H4 (cell line): ENCODE results near the gene SMYD3. TPM values are rescaled to one million over a fixed set of nuclear protein-coding genes. Genes with fewer than 3 reads are reported as not detected.

Source experiments
- DNase-seq: peaks from one replicate; pipeline ENCODE4 v3.0.0-alpha.2; 2015; ENCODE audit warnings: low spot score
- total RNA-seq: library from RNA; depleted of rRNA; stranded (reverse); fragments of >200 nt; shearing (Covaris generic); gene quantifications from 2 replicates; pipeline ENCODE4 v1.2.3, GENCODE V29; 2014

SMYD3 gene
- total RNA-seq, 1 experiment from 2014 or later = 47.4 TPM

GRCh38 chr1:246214708-246215509, 292.2 kb downstream of the SMYD3 start:
- peak; percentile 91 for DNase-seq

GRCh38 chr1:246213947-246214346, 293.1 kb downstream of the SMYD3 start:
- no peak for DNase-seq

DNA sequence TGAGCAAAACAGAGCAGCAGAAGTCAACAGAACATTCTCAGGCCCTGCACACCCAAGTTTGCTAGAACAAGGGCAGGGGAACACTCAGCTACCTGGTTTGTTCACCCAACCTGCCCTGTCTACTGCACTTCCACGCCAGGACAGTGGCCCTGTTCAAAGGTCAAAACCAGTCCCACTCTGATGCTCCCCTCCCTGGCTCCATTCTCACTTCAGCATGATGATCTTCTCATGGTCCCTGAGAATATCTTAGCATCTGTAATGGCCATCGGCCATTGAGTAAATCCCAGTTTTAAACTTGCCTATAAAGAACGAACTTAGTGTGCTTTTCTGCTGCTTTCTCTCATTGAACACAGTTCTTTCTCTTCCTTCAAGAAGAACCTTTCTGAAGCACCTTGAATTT, 293.6 kb downstream of the SMYD3 start:
- no peak for DNase-seq

DNA sequence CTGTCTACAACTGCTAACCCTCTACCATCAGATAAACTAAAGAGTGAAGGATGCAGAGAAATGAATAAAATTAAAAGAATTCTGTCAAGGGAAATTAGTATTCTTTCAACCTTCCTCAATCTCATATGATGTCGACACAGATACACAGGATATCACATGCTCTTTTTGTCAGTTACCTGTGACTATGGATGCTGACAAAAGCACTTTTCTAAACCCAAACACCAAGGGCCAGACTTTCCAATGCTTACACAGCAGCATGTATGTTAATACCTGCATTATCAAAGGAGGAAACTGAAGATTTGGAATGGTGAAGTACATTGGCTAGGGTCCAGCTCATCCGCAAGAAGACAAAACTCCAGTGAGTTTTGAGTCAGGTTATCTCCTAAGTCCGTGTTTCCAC, 294.0 kb downstream of the SMYD3 start:
- DNase-seq = no peak

- DNase-seq = no peak
These were observed 295.1 kb downstream of the SMYD3 start for GRCh38 chr1:246212013-246212412.

- DNase-seq = no peak
These were observed 296.3 kb downstream of the SMYD3 start for GRCh38 chr1:246210756-246211155.

DNA sequence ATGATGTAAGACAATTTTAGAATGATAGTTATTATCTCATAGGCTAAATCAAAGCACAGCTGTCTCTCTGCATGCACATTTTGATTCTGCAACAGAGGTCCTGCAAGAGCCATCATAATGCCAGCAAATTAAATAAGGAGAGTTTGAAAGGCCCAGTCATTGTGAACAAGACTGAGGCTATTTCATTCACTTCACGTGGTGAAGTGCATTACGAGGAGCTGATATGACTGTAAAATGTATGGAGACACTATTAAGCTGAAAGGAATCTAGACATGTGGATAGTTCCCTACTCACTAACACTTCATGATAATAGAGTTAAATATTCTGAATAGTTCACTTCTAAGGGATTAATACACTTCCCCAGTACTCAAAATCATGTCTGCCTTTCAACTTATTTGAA, 299.0 kb downstream of the SMYD3 start:
- DNase-seq = no peak

DNA sequence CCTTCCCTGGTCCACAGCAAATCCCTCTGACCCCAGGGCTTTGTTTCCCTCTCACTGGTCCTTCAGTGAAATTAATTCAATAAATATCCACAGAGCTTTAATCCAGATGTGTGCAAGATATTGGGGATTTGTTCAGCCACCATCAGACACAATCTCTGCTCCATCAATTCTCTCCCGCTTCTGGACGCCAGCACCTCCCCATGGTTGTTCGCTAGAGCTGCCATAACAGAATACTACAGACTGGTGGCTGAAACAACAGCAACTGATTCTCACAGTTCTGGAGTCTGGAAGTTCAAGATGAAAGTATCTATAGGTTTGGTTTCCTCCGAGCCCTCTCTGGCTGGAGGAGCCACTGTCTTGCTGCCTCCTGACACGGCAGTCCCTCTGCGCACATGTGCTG, 303.9 kb downstream of the SMYD3 start:
- DNase-seq = no peak

DNA sequence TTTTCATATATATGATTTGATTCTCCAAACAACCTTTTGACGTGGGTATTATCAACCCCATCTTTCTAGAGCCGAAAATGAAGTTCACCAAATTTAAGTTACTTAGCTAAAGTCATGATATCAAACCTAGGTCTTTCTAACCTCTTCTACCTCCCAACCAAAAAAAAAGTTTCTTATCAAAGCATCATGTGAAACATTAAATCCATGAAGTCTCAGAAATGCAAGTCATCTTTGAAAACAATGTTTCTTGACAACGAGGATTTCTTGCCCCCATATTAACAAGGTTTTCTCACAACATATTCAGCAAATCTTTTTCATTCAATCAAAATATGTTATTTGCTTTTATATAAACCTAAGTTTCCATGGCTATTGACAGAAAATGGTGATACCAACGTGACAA, 306.3 kb downstream of the SMYD3 start:
- no peak for DNase-seq

GRCh38 chr1:246200225-246200624, 306.9 kb downstream of the SMYD3 start:
- DNase-seq = no peak

GRCh38 chr1:246199086-246199645, 307.9 kb downstream of the SMYD3 start:
- DNase-seq = no peak

DNA sequence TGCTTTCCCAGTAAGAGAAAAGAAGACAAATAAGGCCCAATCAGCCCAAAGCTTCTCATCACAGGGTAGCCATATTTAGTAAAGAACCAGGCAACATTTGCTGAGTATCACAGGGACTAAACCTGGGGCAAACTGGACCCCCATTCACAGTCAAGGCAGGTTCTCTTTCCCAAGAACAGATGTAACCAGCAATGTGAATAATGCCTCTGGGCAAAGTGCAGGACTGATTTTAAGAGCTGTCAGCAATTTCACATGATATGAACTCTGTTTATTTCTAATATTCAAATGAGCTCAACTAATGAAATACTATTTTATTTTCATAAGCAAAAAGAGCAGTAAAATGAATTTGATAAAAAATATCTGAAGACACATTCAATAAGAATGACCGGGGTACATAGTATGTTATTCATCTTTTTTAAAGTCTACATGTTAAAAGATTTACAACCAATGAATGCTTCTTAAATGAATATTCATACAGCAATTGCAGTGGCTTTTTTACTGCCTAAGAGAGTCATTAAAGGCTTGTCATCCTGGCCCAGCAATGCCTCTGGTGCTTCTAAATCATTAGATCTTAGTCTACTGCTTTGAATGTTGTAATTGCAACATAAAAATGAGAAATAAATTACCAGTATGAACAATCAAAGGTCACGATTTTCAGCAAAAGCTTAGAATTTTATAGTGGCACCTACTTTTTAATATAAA, 308.8 kb downstream of the SMYD3 start:
- no peak for DNase-seq

DNA sequence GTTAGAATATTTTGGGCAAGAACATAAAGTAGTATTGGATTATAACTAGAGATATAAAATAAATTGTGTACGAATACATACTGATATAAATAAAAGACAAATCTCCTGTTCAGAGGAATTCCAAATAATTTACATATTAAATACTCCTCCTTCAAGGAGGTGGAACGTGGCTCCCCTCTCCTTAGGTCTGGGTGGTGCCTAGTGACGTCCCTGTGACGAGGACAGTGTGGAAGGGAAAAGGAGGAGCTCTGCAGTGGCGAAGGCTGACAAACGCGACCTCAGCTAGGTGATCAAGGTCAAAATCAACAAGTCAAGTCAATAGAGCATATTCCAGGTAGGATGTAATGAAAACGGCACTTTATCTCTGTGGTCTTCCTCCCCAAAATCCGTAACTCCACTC, 310.0 kb downstream of the SMYD3 start:
- no peak for DNase-seq

GRCh38 chr1:246195296-246195695, 311.8 kb downstream of the SMYD3 start:
- no peak for DNase-seq

GRCh38 chr1:246193537-246193936, 313.5 kb downstream of the SMYD3 start:
- DNase-seq = no peak

DNA sequence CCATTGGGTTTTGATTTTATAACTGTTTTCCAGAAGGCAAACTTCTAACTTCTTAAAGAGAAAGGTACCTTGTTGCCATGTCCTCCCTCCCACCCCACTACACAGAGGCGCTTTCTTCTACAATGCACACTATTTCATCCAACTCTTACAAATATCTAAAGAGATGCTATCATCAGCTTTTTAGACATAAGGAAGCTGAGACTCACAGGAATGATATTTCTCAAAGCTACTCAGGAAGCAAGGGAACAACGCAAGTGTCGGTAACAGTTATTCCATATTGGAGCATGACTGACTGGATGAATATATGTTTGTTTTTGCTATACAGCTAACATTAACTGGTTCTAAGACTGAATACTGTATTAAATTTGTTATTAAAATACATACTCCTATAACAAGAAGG, 318.0 kb downstream of the SMYD3 start:
- DNase-seq = no peak

DNA sequence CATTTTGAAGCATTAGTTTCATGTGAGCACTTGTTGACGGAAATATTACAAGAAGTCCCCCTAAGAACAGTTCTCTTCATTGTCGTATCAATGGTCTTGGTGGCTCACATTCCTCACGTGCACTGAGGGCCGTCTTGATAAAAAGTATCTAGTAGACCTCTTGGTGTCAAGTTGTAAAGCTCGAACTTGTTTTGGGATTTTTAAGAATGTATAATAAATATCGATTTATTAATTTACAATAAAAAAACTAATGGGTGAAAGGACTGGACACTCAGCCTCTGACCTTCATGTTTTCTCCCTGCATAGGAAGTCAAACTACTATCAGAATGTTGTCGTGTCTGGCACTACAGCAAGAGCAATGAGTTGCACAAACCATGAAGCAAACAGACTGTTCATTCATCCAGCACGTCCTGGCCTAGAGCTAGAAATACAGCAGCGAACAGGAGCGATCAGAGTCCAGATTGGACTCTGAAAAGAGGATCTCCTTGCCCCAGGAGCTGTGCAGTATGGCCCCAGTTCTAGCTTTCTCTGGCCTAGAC, 319.2 kb downstream of the SMYD3 start:
- no peak for DNase-seq

GRCh38 chr1:246184503-246184902, 322.6 kb downstream of the SMYD3 start:
- no peak for DNase-seq

- no peak for DNase-seq
These were observed 324.8 kb downstream of the SMYD3 start for GRCh38 chr1:246182149-246182851.

DNA sequence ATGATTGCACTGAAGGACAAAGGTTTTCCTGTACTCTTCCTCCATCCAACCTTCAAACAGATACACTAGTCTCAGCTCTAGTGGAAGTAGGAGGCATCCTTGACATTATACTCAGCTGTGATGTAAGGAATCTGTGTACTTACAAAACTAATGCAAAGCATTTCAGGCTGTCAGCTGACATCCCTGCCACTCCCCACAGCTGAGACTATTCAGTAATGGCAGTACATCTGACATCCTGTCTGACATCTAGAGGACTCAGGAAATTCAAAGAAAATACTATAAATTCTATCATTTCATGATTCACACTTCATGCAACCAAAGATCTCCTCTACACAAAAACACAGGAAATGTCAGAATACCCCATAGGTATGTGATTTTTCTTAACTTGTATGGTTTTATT, 325.8 kb downstream of the SMYD3 start:
- no peak for DNase-seq

DNA sequence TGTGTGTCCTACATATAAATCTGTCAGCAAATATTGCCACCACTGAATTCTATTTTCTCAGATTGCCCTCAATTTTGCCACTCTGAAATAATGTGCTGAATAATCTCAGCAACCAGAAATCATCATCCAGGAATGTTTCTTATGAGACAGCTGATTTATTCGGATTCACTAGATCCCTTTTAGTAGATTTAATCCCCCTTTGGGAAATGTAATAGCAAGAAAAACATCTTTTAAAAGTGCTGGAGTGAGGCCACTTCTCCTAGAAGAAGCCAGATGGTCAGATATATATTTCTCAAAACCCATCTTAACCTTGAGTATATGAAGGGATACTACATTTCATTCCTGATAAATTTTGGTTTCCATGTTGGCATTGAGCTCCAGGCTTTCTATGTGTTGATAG, 327.7 kb downstream of the SMYD3 start:
- no peak for DNase-seq

DNA sequence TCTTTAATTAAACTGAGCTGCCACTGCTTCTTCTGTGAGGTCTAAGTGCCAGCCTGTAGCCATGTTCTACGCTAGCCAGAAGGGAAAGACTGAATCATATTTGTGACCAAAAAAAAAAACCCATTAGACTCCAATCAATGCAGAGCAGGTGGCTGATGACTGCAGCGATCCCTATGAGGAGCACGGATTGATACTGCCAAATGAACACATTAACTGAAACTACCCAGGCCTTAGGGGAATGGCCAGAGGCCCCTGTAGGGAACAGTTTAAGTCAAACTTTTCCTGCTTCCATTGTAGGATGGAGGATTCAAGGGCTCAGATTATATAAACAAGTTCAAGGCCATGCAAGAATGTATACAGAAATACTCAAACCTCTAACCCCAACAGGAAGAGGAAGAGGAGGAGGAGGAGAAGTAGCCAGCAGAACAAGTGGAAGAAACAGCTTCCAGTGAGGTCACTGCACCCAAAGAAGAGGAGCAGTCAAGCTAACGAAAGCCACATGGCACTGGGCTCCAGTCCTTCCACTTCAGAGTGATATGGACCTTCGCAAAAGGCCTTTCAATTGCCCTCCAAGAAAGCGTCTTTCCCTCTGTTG, 328.3 kb downstream of the SMYD3 start:
- no peak for DNase-seq
